ENCODE results near the gene NECAB3.
A peak's percentile ranks its signal among the peaks of the same experiment; 100 is the strongest.

Gene NECAB3

DNA sequence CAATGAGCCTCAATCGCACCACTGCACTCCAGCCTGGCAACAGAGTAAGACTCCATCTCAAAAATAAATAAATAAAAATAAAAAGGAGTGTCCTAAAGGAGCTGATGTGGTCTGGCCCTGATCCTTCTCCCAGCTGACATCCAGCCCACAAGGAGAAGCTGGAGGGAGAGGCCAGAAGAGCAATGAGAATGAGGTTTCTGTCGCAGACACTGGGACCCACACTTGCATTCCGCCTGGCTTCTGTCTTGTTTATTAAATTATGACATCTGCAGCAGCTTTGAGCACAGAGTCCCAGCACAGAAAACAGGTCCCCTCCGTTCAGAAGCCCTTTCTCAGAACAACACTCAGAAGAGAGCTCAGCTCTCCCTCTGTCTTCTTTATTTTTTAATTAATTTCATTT is 22.2 kb upstream of the NECAB3 start:
- DNase-seq, result no peak

DNA sequence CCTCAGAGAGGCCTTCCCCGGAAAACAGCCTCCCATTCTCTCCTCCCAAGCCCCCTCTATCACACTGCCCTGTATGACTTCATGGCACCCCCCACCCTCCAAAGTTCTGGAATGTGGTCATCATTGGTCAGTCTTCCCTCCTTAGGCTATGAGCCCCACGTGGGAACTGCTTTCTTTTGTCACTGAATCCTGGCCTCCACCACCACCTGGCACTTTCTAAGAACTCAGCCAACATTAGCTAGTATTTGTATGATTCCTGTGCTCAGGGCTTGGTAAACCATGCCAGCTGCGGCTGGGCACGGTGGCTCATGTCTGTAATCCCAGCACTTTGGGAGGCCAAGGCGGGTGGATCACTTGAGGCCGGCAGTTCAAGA is 20.4 kb upstream of the NECAB3 start:
- no peak for DNase-seq

DNA sequence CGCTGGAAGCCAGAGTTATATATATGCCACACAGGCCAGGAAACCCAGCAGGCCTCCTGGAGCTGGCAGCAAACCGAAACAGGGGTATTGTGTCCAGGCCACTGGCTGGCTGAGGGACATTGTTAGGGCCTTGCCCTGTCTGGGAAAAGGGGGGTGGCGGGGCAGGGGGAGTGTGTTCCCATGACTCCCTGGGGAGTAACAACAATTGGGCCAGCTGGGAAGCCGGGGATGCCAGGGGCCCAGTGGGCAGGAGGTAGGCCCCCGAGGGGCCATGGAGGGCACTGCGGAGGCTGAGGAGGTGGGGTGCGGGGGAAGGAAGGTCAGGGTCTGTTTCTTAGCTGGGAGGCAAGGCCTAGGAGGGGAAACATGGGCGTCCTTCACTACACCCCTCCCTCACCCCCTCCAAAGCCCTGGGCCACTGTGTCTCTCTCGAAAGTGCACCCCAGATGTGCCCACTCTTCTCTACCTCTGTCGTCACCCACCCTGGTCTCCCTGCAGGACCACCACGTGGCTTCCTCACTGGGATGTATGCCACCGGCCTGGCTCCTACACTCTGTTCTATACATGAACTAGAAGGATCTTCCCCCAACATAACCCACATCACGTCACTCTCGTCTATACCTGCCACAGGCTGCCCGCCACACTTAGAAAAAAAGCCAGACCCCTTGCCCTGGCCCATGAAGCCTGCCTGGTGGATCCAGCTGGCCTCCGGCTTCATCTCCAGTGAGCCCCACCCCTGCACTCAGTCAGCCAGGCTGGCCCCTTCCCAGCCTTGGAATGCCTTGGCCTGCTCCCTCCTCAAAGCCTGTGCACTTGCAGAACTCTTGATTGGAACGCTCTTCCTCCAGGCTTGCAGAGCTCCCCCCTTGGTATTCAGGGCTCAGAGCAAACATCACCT is 19.8 kb upstream of the NECAB3 start:
- DNase-seq, result no peak

DNA sequence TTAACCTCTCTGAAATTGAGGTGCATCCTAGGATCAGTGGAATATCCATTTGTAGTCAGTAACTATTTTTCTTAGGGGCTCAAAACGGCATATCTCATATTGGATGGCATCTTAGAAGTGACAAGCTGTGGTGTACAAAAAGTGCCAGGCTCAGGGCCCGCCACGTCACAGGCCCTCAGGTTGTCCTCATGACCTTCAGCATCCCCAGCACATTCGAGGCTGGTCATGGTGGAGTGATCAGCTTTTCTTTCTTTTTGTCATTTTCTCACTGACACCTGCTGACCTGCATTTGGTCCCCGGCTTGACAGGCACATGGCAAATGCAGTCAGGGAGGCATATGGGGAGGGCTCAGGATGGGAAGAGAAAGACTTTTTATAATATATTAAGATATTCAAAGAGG is 19.1 kb upstream of the NECAB3 start:
- DNase-seq, result no peak

DNA sequence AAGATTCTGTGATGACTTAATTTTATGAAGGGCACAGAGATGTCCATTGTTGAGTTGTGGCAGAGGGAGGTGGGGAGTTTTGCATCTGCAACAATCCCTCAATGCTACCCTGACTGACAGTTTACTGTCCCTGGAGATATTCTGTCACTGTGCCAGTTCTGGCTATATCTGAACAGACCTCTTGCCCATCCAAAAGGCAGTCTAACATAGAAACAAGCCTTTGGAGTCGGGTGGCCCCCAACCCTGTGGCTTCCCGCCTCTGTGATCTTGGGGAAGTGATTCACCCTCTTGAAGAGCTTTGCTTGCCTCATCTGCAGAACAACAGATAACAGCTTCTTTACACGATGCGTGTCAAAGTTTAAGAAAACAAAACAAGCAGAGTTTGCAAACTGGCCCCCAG is 15.7 kb upstream of the NECAB3 start:
- DNase-seq, result peak; percentile 46 to 73

DNA sequence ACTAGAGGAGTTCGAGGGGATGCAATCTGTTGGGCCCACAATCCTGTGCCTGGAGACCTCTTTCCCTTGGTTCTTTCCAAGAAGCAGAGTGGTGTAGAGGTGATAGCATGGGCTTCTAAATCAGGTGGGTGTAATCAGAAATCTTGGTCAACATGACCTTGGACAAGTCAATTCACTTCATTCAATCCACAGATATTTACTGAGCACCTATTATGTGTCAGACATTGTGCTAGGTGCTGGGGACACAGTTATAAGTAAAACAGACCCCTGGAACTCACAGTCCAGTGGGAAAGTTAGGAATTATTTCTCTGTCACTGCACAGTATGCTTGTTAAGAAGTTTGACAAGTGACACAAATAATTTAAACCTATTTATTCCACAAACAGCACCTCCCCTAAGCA is 15.3 kb upstream of the NECAB3 start:
- no peak for DNase-seq

DNA sequence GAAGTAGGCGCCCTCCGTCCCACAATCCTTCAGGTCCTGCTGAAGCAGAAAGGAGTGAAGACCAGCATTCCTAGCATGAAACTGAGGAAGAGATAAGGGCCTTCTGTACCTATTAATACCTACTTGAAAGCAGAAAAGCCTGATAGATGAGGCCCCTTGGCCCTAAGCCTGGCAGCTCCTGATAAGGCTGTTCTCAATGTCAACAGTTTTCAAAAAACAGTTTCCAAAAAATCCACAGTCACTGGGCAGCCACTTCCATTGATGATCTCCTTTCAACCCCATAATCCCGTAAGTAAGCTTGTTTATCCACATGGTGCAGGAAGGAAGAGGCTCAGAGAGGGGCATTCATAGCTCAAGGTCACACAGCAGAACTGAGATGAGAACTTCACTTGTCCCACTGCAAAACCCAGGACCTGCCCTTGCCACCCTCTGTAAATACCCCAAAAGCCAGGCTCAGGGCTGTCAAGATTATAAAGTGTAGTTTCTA is 14.8 kb upstream of the NECAB3 start:
- DNase-seq, result no peak

DNA sequence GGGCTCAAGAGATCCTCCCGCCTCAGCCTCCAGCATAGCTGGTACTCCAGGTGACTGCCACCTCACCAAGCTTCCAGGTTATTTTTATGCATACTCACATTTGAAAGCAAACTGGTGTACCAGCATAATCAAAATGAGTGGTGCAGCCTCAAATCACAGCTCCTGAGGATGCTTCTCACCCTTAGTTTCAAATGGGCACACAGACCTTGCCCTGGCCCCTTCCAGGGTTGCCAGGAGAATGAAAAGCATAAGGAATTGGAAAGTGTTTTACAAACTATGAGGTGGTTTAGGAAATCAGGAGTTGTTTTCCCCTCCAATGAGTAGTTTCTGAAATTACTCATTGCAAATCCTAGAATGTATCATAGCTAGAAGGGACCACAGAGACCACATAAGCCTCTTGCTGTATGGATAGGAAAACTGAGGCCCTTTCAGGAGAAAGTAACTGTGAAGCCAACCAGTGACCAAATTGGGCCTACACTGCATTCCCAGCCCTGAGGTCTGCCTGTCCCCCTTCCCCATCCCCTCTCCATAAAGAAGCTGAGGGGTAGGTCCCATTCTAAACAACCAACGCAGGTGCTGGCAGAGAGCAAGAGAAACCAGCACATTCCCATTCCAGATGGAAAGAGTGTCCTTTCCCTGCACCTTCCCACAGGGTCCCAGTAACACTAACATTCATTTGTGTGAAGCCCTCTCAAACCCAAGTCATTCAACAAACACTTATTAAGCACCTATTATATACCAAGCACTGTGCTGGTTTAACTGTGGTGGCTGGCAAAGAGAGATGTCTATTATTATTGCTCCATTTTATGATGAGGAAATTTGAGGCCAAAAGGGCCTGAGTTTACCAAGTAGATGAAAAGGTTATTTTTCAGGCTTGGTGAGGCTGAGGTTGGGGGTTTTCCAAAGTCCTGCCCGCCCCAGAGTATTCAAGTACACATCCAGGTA is 14.0 kb upstream of the NECAB3 start:
- DNase-seq, result no peak

DNA sequence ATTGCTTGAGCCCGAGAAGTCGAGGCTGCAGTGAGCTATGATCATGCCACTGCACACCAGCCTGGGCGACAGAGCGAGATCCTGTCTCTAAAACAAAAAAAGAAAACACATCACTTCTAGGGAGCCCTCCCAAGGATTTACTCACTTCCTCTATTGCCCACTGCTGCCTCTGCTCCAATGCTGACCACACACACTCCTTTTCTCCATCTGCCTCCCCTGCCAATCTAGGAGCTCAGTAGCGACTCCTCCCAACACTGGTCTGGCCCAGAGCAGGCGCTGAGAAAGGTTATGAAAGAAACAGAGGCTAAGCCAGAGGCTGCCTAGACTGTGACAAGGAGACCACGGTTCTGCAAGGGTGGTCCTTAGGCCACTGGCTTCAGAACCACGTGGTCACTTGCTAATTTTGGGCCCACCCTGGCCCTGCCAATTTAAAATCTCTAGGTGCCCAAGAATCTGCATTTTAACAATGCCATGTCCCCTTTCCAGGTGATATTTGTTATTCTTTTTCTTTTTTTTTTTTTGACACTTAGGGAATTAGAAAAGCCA is 13.2 kb upstream of the NECAB3 start:
- DNase-seq, result peak; percentile 58 to 67

DNA sequence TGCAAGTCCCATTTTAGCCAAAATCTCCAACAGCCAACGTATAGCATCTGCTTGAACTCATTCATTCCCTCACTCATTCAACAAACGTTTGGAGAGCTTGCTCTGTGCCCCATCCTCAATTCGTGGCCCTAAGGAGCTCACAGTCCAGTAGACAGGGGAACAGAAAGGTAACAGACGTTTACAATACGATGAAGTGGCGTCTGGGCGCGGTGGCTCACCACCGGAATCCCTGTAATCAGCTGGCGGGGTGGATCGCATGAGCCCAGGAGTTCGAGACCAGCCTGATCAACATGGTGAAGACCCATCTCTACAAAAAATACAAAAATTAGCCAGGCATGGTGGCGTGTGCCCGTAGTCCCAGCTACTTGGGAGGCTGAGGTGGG is 12.7 kb upstream of the NECAB3 start:
- no peak for DNase-seq

DNA sequence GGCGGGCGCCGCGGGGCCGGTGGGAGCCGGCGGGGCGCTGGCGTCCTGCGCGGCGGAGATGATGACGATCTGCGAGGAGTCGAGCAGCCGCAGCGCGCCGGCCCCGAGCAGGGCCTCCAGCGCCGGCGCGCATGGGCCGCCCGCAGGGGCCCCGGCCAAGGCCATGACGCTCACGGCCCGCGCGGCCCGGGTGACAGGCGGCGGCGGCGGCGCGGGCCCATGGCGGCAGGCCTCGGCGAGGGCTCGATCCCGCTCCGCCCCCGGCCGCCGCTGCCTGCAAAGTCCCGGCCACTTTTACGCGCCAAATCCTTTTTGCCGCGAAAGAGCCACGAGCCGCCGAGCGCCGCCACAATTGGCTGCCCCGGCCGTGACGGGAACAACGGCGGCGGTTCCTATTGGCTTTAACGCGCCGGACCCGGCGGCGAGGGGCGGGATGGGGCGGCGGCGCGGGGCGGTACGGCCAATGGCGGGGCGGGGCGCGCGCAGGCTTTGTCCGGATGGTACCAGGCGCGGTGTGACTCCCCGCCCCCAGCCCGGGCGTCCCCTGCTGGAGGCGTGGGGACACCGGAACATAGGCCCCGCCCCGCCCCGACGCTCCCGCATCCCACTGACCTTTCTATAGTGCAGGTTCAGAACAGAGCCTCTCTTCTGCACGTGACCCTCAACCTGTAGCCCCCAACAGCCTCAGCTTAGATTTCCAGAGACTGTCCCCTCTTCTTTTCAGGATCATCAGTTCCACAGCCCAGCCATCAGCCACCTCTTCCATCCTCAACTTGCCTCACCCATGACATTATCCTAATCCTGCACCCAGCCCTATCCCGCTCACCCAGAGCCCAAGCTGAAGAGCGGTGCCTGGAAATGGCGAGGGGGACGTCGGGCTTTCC is 12.1 kb upstream of the NECAB3 start, which contains the start of gene E2F1:
E2F1 (minus strand) TSS at position 286 of the 884 bp plus-strand sequence; CDS start at position 165, 121 bp downstream.
- DNase-seq, result peak; percentile 95 to 96

DNA sequence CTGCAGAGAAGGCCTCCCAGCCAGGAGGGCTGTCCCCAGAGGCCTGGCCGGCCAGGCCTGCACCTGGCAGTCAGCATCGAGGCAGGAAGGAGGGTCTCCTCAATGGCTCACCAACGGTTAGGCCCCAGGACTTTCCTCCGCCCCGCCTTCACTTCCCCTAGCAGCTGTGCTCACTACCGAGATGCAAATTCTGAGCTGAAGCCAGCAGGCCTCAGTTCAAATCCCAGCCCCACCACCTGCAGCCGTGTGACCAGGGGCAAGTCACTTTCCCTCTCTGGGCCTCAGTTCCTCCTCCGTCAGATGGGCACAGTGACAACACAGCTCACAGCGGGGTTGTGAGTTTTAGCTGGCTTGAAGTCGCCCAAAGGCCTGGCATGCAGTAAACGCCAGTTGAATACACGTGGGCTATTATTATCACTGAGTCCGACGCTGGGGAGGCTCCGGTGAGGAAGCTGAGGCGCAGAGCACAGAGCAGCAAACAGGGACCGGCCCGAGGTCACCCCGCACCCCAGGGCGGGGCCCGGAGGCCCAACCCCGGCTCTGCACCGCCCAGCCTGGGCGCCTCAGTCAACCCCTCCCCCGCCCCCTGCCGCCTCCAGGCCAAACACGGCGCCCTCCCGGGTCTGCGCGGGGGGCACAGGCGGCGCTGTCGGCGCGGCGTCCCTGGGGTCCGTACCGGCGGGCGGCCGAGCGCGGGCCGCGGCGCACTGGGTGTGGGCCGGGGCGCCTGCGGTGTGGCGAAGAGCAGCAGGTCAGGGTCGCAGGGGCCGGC is 11.3 kb upstream of the NECAB3 start:
- peak; percentile 45 to 56 for DNase-seq

DNA sequence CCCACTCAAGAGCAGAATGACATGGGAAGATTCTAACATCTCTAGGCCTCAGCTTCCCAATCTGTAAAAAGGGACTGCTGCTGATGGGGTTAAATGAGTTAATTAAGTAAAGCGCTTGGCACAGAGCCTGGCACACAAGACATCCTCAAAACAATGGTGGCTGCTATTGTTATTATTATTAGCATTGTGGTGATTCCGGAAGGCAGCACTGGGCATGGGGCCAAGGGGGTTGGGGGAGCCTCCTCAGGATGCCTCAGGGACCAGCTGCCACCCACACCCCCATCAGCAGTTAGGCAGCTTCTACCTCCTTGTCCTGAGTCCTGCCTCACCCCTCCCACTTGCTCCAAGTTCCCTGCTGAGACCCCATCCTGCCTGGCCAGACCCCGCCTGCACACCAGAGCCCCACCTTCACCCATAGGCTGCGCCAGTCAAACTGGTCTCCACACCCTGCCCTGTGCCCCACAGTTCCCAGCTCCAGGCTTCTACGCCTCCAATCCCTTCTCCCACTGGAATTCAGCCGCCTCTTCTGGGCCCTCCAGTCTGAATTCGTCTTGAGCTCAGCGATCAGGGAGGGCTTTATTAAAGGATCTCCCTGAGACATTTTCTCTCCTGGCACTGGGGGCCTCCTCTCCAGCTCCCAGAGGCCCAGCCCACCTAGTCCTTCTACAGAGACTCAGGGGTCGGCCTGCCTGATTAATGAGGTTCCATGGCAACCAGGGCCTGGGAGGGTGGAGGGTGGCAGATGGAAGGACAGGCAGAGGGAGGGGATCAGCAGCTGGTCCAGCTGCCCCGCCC is 10.5 kb upstream of the NECAB3 start:
- no peak for DNase-seq

DNA sequence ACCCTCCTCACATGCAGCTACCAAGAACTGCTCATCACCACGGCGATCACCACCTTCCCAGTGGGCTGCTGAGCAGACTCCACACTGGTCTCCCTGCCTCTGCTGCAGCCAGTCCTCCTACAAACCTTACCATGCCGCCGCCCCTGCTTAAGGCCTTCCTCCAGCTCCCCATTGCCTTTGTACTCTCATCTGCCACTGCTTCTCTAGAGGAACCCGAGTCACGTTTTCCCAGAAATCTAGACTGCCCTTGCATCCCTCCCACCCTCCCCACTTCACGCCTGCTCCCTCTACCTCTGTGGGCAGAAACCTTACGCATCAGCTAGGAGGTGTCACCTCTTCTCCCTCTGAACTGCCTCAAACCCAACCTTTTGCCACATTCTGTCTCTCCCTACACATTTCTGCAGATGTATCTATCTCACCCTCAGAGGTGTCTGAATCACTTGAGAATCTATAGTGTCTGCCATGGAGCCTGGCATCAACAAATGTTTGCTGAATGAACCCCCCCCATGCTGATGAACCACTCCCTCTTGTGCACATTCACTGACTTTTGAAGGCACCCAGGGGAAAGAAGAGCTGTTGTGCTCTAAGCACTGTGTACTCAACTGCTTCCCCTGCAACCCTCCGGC is 7.6 kb upstream of the NECAB3 start:
- DNase-seq, result no peak

DNA sequence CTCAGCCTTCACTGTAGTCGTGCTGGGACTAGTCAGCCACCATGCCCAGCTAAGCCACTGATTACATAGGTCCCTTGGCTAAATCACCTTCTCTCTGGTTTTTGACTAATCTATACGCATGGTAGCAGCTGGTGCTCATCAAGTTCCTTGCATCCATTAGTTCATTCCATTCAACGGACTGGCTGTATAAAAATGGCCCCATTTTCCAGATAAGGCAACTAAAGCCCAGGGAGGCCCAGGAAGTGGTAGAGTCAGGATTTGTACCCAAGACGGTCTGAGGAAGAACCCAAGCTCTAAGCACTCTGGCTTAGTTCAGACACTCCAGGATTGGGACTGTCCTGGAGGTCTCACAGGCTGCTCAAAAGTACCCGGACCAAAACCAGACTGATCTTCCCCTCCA is 7.1 kb upstream of the NECAB3 start:
- no peak for DNase-seq

DNA sequence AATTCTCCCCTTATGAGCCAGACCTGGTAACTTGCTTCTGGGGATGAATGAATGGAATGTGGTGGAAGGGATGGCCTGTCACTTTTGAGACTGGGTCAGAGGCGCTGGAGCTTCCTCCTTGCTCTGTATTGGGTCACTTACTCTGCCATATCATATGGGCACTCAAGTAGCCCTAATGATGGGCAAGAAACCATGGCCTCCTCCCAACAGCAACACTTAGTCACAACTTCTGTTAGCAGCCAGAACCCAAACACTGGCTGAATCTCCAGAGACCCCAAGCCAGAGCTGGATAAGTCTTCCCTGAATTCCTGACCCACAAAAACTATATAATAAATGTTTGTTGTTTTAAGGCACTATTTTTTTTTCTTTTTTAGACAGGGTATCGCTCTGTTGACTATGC is 6.5 kb upstream of the NECAB3 start:
- no peak for DNase-seq

DNA sequence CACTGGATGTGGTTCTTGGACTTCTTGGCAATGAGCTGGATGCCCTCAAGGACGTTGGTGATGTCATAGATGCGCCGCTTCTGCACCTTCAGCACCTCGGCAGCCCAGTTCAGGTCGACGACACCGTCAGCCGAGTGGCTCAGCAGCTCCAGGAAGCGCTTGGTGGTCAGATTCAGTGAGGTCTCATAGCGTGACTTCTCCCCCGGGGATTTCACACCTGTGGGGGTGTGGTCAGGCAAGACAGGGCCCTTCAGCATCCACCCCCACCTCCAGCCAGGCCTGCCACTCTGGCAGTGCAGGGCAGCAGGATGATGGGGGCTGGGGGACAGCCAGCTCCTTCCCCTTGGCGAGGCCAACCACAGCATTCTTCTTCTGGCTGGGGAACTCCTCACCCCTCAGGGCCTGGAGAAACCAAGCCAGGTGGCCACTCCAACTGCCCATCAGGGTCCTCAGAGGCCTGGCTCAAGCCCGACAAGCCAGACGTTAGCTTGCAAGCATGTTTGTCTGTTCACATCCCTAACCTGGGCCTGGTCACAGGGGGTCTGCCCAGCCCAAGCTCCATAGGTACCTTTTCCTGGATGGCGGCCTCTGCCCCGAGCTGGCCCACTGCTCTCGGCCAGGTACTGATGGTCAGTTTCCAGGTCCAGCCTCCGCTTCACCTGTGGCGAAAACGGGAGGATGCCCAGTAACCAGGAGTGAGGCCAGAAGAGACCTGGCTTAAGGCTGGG is 5.7 kb upstream of the NECAB3 start:
- no peak for DNase-seq

DNA sequence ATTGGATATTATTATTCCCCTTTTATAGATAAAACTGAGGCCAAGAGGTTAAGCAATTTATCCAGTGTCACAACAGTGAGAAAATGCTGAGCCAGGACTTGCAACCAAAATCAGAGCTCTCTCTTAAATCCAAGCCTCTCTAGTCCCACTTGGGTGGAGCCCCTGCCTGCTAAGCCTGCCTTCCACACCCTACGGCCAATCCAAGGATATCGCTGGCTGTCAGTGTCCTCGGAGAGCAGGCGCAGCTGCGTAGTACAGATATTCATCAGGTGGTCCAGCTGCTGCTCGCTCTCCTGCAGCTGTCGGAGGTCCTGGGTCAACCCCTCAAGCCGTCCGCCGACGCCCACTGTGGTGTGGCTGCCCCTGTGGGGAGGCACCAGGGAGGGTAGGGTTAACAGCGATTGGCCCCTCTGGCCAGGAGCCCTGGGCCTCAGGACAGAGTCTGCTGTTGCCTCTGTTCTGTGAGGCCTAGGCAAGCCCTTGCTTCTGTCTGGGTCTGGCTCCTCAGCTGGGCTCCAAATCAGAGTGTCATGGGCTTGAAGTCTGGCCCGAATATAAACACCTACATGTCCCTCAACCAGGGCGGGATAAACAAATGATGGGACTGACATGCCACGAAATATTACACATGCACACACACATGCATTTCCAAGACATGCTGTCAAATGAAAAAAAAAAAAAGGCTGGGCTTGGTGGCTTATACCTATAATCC is 3.9 kb upstream of the NECAB3 start:
- no peak for DNase-seq

Data from inflammatory macrophage (primary cell).